HL-60 (cell line): ENCODE results near the gene SLCO4A1.

Experiments
- TF ChIP-seq, protein P1 (sequence below): IDR thresholded peaks from one replicate; pipeline ENCODE4 v1.5.1; 2011; ENCODE audit warnings: low read length, control low read depth, inconsistent platforms; ENCODE audit not compliant: insufficient read depth
- TF ChIP-seq, protein P2 (sequence below): IDR thresholded peaks from 2 replicates; pipeline ENCODE4 v1.6.1; 2012; ENCODE audit warnings: low read depth; ENCODE audit not compliant: insufficient replicate concordance

DNA sequence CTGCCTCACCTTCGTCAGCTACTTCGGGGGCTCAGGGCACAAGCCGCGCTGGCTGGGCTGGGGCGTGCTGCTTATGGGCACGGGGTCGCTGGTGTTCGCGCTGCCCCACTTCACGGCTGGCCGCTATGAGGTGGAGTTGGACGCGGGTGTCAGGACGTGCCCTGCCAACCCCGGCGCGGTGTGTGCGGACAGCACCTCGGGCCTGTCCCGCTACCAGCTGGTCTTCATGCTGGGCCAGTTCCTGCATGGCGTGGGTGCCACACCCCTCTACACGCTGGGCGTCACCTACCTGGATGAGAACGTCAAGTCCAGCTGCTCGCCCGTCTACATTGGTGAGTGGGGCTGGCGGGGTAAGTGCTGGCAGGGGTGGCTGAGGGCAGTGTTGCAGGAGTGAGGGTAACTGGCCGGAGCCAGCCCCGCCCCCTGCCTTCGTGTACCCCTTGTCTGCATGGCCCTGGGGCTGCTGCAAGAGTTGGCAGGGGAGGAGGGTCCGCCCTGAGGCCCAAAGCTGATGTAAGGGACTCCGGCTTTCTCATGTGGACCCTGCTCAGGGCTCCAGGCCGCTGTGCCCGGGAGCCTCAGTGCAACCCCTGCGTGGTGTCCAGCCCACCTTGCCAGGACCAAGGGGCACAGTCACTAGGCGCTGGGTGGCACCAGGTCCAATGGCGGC, 14.8 kb downstream of the SLCO4A1 start:
- TF ChIP-seq, protein P1, sequence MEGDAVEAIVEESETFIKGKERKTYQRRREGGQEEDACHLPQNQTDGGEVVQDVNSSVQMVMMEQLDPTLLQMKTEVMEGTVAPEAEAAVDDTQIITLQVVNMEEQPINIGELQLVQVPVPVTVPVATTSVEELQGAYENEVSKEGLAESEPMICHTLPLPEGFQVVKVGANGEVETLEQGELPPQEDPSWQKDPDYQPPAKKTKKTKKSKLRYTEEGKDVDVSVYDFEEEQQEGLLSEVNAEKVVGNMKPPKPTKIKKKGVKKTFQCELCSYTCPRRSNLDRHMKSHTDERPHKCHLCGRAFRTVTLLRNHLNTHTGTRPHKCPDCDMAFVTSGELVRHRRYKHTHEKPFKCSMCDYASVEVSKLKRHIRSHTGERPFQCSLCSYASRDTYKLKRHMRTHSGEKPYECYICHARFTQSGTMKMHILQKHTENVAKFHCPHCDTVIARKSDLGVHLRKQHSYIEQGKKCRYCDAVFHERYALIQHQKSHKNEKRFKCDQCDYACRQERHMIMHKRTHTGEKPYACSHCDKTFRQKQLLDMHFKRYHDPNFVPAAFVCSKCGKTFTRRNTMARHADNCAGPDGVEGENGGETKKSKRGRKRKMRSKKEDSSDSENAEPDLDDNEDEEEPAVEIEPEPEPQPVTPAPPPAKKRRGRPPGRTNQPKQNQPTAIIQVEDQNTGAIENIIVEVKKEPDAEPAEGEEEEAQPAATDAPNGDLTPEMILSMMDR: no peak
- TF ChIP-seq, protein P2, sequence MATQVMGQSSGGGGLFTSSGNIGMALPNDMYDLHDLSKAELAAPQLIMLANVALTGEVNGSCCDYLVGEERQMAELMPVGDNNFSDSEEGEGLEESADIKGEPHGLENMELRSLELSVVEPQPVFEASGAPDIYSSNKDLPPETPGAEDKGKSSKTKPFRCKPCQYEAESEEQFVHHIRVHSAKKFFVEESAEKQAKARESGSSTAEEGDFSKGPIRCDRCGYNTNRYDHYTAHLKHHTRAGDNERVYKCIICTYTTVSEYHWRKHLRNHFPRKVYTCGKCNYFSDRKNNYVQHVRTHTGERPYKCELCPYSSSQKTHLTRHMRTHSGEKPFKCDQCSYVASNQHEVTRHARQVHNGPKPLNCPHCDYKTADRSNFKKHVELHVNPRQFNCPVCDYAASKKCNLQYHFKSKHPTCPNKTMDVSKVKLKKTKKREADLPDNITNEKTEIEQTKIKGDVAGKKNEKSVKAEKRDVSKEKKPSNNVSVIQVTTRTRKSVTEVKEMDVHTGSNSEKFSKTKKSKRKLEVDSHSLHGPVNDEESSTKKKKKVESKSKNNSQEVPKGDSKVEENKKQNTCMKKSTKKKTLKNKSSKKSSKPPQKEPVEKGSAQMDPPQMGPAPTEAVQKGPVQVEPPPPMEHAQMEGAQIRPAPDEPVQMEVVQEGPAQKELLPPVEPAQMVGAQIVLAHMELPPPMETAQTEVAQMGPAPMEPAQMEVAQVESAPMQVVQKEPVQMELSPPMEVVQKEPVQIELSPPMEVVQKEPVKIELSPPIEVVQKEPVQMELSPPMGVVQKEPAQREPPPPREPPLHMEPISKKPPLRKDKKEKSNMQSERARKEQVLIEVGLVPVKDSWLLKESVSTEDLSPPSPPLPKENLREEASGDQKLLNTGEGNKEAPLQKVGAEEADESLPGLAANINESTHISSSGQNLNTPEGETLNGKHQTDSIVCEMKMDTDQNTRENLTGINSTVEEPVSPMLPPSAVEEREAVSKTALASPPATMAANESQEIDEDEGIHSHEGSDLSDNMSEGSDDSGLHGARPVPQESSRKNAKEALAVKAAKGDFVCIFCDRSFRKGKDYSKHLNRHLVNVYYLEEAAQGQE: no peak
